Osteocyte (in vitro differentiated cells): ENCODE measurements around the gene UCMA. TPM values are rescaled to one million over a fixed set of nuclear protein-coding genes. Genes with fewer than 3 reads are reported as not detected.

Source experiments
- DNase-seq: peaks from one replicate; pipeline ENCODE4 v3.0.0; 2021; ENCODE audit warnings: mixed read lengths; ENCODE audit not compliant: unreplicated experiment; ENCODE audit errors: extremely low spot score
- H3K27ac Mint-ChIP-seq: one replicate; pipeline ENCODE4 v1.8.0; 2021; ENCODE audit warnings: mild to moderate bottlenecking, mixed read lengths; ENCODE audit not compliant: unreplicated experiment
- H3K27me3 Mint-ChIP-seq: one replicate; pipeline ENCODE4 v1.8.0; 2021; ENCODE audit warnings: mixed read lengths; ENCODE audit not compliant: unreplicated experiment
- H3K36me3 Mint-ChIP-seq: one replicate; pipeline ENCODE4 v1.8.0; 2021; ENCODE audit warnings: mixed read lengths; ENCODE audit not compliant: unreplicated experiment
- H3K4me1 Mint-ChIP-seq: one replicate; pipeline ENCODE4 v1.8.0; 2021; ENCODE audit warnings: mixed read lengths; ENCODE audit not compliant: unreplicated experiment
- H3K4me3 Mint-ChIP-seq: one replicate; pipeline ENCODE4 v1.8.0; 2021; ENCODE audit warnings: mild to moderate bottlenecking, moderate library complexity, mixed read lengths; ENCODE audit not compliant: unreplicated experiment
- H3K9me3 Mint-ChIP-seq: one replicate; pipeline ENCODE4 v1.8.0; 2021; ENCODE audit warnings: mixed read lengths; ENCODE audit not compliant: unreplicated experiment
- total RNA-seq: library from RNA; stranded (reverse); gene quantifications from 2 replicates; pipeline ENCODE4 v1.2.1, GENCODE V29; 2021
- TF ChIP-seq, protein P1 (sequence below): fragments of 200-600 bp; sonication (generic); IDR thresholded peaks from 2 replicates; pipeline ENCODE4 v1.5.0; 2021; ENCODE audit warnings: antibody characterized with exemption, mild to moderate bottlenecking, moderate library complexity

UCMA gene
- total RNA-seq, 1 donor from 2014 or later = not detected

DNA sequence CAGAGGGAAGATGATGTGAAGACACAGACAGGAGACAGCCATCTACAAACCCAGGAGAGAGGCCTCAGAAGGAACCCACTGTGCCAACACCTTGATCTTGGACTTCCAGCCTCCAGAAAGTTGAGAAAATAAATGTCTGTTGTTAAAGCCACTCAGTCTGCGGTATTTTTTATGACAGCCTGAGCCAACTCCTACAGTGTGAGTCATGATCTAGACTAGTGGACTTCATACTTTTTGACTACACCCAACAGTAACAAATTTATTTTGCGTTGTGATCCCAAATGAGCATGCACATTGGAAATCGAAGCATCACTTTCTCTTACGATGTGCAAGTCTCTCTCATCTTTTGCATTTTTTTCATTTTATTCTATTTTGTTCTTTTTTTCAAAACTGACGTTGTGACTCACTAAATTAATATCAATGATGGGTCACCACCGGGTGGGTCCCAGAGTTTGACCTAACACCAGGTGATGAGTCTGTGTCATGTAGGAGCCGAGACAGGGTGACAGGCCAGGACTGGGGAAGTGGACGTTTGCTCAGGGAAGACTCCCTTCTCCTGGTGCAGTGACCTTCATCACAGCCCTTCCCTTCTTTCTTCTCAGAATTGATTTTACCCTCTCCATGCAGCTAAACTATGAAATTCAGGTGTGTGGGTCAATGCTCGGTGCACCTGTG is 36.8 kb upstream of the UCMA start:
- Mint-ChIP-seq H3K4me3 (no peak overlapping the region), H3K36me3 (peaks cover 2% of the 10 kb centered on the region), H3K9me3 (no peaks in the 10 kb centered on the region), H3K4me1 (no peaks in the 10 kb centered on the region), H3K27ac (no peak overlapping the region), H3K27me3 (peaks cover 5% of the 10 kb centered on the region)
- no peak for DNase-seq
- TF ChIP-seq, protein P1, sequence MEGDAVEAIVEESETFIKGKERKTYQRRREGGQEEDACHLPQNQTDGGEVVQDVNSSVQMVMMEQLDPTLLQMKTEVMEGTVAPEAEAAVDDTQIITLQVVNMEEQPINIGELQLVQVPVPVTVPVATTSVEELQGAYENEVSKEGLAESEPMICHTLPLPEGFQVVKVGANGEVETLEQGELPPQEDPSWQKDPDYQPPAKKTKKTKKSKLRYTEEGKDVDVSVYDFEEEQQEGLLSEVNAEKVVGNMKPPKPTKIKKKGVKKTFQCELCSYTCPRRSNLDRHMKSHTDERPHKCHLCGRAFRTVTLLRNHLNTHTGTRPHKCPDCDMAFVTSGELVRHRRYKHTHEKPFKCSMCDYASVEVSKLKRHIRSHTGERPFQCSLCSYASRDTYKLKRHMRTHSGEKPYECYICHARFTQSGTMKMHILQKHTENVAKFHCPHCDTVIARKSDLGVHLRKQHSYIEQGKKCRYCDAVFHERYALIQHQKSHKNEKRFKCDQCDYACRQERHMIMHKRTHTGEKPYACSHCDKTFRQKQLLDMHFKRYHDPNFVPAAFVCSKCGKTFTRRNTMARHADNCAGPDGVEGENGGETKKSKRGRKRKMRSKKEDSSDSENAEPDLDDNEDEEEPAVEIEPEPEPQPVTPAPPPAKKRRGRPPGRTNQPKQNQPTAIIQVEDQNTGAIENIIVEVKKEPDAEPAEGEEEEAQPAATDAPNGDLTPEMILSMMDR = no peak

DNA sequence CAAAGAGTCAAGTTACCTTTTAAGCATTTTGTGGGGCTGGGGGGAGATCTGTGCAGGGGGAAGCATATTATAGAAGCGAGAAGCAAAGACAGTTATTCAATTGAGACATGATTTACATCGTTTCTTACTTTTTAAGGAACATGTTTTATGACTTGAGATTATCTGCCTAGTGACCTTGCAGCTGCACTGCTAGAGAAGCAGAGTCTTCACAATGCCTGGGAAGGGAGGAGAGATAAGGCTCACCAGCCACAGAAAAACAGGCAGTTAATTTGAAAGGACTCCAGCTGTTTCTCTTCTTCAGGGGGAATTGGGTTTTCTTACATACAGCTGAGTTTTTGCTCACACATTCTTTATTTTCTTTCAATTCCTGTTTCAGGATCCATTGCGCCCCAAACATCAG is 34.7 kb upstream of the UCMA start:
- H3K36me3 Mint-ChIP-seq = no peaks in the 10 kb centered on the region
- H3K4me3 Mint-ChIP-seq = no peak overlapping the region
- no peaks in the 10 kb centered on the region for H3K4me1 Mint-ChIP-seq
- TF ChIP-seq, protein P1 = no peak
- no peak for DNase-seq
- H3K27me3 Mint-ChIP-seq = peaks cover 21% of the 10 kb centered on the region
- H3K27ac Mint-ChIP-seq = no peak overlapping the region
- no peaks in the 10 kb centered on the region for H3K9me3 Mint-ChIP-seq

DNA sequence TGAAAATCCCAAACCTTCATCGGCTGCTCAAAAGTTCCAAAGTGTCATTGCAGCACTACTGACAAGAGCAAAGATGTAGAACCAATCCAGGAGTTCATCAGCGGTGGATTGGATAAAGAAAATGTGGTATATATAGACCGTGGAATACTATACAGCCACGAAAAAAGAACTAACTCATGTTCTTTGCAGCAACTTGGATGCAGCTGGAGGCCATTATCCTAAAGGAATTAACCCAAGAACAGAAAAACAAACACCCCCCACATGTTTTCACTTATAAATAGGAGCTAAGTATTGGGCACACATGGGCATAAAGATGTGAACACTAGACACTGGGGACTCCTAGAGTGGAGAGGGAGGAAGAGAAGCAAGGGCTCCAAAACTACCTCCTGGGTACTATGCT is 34.1 kb upstream of the UCMA start:
- H3K9me3 Mint-ChIP-seq = no peaks in the 10 kb centered on the region
- no peaks in the 10 kb centered on the region for H3K4me1 Mint-ChIP-seq
- TF ChIP-seq, protein P1 = no peak
- peaks cover 26% of the 10 kb centered on the region for H3K27me3 Mint-ChIP-seq
- no peak for DNase-seq
- H3K36me3 Mint-ChIP-seq = no peaks in the 10 kb centered on the region
- H3K27ac Mint-ChIP-seq = no peak overlapping the region
- H3K4me3 Mint-ChIP-seq = no peak overlapping the region

DNA sequence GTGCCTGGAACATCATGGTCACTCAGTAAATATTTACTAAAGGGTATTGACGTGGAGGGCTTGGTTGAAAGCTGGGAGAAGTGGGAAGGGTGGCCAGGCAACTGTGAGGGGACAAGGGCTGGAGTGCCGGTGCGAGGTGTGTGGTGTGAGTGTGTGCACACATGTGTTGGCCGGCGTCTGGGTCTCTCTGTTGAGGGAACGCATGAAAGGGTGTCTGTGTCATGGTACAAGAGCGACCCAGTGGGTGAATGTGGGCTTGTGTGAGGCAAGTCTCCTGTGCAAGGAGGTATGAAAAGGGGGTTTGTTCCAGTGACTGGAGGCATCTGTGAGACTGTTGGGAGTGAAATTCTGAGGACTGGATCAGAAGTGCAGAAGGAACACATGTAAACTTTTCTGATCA is 29.4 kb upstream of the UCMA start:
- no peak for DNase-seq
- Mint-ChIP-seq H3K4me1 (no peaks in the 10 kb centered on the region), H3K4me3 (no peak overlapping the region), H3K36me3 (no peaks in the 10 kb centered on the region), H3K27ac (no peak overlapping the region), H3K27me3 (peaks cover 39% of the 10 kb centered on the region), H3K9me3 (no peaks in the 10 kb centered on the region)
- TF ChIP-seq, protein P1 = no peak

DNA sequence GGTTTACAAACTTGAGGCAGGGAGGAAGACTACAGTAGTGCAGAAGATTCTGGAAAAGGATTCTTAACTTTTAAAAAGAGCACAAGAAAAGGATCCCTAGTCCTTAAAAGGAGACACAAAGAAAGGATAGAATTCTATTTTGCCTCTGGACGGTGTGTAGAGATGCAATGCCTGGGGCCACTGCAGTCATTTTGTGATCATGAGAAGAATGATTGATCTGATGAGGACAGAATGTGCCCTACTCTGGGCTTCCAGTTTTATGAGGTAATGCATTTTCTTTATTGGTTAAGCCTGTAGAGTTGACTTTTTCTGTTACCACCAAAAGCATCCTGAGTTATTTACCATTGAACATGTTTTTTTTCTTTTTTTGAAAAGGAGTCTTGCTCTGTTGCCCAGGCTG is 28.3 kb upstream of the UCMA start:
- no peaks in the 10 kb centered on the region for H3K9me3 Mint-ChIP-seq
- TF ChIP-seq, protein P1 = no peak
- no peak overlapping the region for H3K4me3 Mint-ChIP-seq

More for the DNA sequence above, 28.3 kb upstream of the UCMA start:
- no peak overlapping the region for H3K27ac Mint-ChIP-seq
- H3K27me3 Mint-ChIP-seq = peaks cover 43% of the 10 kb centered on the region
- DNase-seq = no peak
- H3K36me3 Mint-ChIP-seq = no peaks in the 10 kb centered on the region
- H3K4me1 Mint-ChIP-seq = no peaks in the 10 kb centered on the region
